ENCODE data around the gene KRT79. TPM values are rescaled to one million over a fixed set of nuclear protein-coding genes. Genes with fewer than 3 reads are reported as not detected.

Gene KRT79
- total and polyA plus RNA-seq, 2 of the 8 experiments (the other 6 are each of a cell fraction or from before 2014, with no cell fraction given): not detected

DNA sequence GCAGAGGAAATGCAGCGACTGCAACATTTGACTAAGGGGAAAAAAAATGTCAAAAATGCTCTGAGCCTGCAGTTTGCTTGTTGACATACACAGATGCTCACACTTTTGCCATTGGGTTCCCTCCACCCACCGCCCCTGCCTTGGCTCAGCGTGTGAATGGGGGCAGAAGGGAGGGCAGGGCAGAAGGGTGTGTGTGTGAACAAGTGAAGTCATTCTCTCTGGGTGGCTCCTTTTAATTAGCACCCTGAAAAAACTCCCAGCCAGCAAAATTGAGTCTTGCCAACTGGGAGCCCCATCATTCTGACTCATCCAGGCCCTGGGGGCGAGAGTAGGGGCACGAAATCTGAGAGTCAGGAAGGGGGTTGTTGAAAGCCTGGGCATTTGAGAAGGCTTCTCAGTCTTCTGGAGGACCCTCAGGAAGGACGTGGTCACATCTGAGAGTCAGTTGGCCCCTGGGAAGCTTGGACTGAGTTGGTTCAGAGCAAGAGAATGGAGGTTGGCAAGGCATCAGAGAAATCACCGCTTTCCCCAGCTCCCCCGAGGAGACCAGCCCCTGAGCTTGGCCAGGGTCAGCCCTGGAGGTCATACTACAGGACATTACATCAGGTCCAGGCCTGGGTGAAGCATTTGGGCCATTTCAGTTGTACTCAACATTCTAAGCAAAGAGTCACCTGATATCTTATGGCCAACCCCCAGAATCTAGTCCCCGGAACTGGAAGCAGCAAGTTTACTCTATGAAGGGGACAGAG is 37.4 kb upstream of the KRT79 start (continued):
- TF ChIP-seq, protein P1, sequence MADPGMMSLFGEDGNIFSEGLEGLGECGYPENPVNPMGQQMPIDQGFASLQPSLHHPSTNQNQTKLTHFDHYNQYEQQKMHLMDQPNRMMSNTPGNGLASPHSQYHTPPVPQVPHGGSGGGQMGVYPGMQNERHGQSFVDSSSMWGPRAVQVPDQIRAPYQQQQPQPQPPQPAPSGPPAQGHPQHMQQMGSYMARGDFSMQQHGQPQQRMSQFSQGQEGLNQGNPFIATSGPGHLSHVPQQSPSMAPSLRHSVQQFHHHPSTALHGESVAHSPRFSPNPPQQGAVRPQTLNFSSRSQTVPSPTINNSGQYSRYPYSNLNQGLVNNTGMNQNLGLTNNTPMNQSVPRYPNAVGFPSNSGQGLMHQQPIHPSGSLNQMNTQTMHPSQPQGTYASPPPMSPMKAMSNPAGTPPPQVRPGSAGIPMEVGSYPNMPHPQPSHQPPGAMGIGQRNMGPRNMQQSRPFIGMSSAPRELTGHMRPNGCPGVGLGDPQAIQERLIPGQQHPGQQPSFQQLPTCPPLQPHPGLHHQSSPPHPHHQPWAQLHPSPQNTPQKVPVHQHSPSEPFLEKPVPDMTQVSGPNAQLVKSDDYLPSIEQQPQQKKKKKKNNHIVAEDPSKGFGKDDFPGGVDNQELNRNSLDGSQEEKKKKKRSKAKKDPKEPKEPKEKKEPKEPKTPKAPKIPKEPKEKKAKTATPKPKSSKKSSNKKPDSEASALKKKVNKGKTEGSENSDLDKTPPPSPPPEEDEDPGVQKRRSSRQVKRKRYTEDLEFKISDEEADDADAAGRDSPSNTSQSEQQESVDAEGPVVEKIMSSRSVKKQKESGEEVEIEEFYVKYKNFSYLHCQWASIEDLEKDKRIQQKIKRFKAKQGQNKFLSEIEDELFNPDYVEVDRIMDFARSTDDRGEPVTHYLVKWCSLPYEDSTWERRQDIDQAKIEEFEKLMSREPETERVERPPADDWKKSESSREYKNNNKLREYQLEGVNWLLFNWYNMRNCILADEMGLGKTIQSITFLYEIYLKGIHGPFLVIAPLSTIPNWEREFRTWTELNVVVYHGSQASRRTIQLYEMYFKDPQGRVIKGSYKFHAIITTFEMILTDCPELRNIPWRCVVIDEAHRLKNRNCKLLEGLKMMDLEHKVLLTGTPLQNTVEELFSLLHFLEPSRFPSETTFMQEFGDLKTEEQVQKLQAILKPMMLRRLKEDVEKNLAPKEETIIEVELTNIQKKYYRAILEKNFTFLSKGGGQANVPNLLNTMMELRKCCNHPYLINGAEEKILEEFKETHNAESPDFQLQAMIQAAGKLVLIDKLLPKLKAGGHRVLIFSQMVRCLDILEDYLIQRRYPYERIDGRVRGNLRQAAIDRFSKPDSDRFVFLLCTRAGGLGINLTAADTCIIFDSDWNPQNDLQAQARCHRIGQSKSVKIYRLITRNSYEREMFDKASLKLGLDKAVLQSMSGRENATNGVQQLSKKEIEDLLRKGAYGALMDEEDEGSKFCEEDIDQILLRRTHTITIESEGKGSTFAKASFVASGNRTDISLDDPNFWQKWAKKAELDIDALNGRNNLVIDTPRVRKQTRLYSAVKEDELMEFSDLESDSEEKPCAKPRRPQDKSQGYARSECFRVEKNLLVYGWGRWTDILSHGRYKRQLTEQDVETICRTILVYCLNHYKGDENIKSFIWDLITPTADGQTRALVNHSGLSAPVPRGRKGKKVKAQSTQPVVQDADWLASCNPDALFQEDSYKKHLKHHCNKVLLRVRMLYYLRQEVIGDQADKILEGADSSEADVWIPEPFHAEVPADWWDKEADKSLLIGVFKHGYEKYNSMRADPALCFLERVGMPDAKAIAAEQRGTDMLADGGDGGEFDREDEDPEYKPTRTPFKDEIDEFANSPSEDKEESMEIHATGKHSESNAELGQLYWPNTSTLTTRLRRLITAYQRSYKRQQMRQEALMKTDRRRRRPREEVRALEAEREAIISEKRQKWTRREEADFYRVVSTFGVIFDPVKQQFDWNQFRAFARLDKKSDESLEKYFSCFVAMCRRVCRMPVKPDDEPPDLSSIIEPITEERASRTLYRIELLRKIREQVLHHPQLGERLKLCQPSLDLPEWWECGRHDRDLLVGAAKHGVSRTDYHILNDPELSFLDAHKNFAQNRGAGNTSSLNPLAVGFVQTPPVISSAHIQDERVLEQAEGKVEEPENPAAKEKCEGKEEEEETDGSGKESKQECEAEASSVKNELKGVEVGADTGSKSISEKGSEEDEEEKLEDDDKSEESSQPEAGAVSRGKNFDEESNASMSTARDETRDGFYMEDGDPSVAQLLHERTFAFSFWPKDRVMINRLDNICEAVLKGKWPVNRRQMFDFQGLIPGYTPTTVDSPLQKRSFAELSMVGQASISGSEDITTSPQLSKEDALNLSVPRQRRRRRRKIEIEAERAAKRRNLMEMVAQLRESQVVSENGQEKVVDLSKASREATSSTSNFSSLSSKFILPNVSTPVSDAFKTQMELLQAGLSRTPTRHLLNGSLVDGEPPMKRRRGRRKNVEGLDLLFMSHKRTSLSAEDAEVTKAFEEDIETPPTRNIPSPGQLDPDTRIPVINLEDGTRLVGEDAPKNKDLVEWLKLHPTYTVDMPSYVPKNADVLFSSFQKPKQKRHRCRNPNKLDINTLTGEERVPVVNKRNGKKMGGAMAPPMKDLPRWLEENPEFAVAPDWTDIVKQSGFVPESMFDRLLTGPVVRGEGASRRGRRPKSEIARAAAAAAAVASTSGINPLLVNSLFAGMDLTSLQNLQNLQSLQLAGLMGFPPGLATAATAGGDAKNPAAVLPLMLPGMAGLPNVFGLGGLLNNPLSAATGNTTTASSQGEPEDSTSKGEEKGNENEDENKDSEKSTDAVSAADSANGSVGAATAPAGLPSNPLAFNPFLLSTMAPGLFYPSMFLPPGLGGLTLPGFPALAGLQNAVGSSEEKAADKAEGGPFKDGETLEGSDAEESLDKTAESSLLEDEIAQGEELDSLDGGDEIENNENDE (IDR thresholded peaks at IDR 0.05; ENCODE audit: insufficient replicate concordance, low read length): no peak
- TF ChIP-seq POU5F1 (IDR thresholded peaks at IDR 0.05; ENCODE audit: low read depth, low read length): no peak
- TF ChIP-seq, protein P2, sequence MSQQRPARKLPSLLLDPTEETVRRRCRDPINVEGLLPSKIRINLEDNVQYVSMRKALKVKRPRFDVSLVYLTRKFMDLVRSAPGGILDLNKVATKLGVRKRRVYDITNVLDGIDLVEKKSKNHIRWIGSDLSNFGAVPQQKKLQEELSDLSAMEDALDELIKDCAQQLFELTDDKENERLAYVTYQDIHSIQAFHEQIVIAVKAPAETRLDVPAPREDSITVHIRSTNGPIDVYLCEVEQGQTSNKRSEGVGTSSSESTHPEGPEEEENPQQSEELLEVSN (IDR thresholded peaks at IDR 0.05): no peak
- no peak for TF ChIP-seq BCL11A (IDR thresholded peaks at IDR 0.05; ENCODE audit: low read depth in 2 of 2, low read length in 2 of 2)

Measured in H1 (cell line).